GM11168 (cell line): ENCODE data around the gene CYP17A1.

Experiments used
- in situ Hi-C: fragments of 300-500 bp; cut with MboI; formaldehyde crosslinking; loops from one replicate; pipeline ENCODE4 v1.12.0; 2022; ENCODE audit warnings: low sequenced_read_pairs; ENCODE audit not compliant: unreplicated experiment

CYP17A1 gene

DNA sequence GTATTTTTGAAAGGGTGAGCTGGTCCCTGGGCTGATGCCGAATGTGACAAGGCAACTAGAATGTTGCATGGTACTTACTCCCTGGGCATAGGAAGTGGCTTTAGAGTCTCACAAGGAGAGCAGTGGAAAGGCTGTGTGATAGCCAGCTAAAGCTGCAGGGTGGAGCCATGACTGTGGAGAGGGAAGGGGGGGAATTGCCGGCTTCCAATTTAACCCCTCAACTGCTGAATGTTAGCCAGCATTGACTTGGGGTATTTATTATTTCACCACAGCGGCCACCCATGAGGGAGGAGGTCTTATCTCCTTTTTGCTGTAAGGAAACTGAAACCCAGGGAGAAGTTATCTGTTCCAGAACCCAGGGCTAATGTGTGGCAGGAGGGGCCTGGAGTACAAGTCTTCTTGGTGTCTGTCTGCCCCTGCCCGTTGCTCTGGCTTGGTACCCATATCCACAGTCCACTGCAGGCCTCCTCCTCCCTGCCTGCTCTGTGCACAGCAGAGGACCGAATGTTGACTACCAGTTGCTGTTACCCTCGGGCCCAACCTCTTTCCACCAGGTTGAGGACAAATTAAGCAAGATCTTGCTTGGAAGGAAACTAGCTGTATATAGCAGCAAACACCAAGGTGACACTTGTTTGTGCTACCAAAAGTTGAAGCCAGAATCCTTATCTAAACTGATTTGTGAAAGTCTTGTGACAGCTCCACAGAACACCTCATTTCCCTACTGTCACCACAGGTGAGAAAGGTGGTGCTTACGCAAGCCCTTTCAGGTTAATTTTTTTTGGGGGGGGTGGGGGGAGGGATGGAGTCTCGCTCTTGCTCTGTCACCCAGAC, 55.9 kb downstream of the CYP17A1 start:
- in situ Hi-C loops: no loop called here
